OCI-LY1 (cell line): ENCODE results near the gene OR52K1.
"Not testable (repeated sequence)": the region's sequence is repeated elsewhere in the genome, so short reads cannot be mapped to it uniquely, and the experiment has no call there.

Experiments
- H2AFZ ChIP-seq: fragments of 200-600 bp; sonication (generic), shearing (Covaris generic); 2 replicates; pipeline ENCODE4 v1.6.0; 2014; ENCODE audit warnings: antibody characterized with exemption, mild to moderate bottlenecking, low read length
- H3F3A ChIP-seq: fragments of 200-600 bp; sonication (generic), shearing (Covaris generic); 2 replicates; pipeline ENCODE4 v1.6.0; 2014; ENCODE audit warnings: mild to moderate bottlenecking, antibody characterized with exemption, low read length, moderate library complexity; ENCODE audit not compliant: insufficient read depth
- H3K27ac ChIP-seq: fragments of 200-600 bp; sonication (generic); 2 replicates; pipeline ENCODE4 v1.5.1; 2014; ENCODE audit warnings: low read length, mixed run types, mild to moderate bottlenecking, low read depth; ENCODE audit not compliant: poor library complexity, severe bottlenecking
- H3K27me3 ChIP-seq: fragments of 200-600 bp; sonication (generic); 2 replicates; pipeline ENCODE4 v1.6.0; 2014; ENCODE audit warnings: antibody characterized with exemption, mild to moderate bottlenecking, low read length, moderate library complexity; ENCODE audit not compliant: insufficient read depth
- H3K36me3 ChIP-seq: fragments of 200-600 bp; sonication (generic); 2 replicates; pipeline ENCODE4 v1.6.1; 2014; ENCODE audit warnings: mild to moderate bottlenecking, antibody characterized with exemption, low read length, moderate library complexity, mixed read lengths; ENCODE audit not compliant: insufficient read depth
- H3K4me1 ChIP-seq: fragments of 200-600 bp; sonication (generic); 2 replicates; pipeline ENCODE4 v1.5.1; 2014; ENCODE audit warnings: mild to moderate bottlenecking, low read length, moderate library complexity; ENCODE audit not compliant: insufficient read depth, severe bottlenecking
- H3K4me2 ChIP-seq: fragments of 200-600 bp; sonication (generic), shearing (Covaris generic); 2 replicates; pipeline ENCODE4 v1.6.1; 2014; ENCODE audit warnings: low read length
- H3K4me3 ChIP-seq: fragments of 200-600 bp; sonication (generic); 2 replicates; pipeline ENCODE4 v1.5.1; 2014; ENCODE audit warnings: low read length, low read depth, mild to moderate bottlenecking, mixed read lengths; ENCODE audit not compliant: poor library complexity, severe bottlenecking
- H3K79me2 ChIP-seq: fragments of 200-600 bp; shearing (Covaris generic); 2 replicates; pipeline ENCODE4 v1.6.1; 2016; ENCODE audit warnings: mixed run types, low read length, mixed read lengths; ENCODE audit not compliant: insufficient read depth
- H3K9ac ChIP-seq: fragments of 200-600 bp; sonication (generic), shearing (Covaris generic); 2 replicates; pipeline ENCODE4 v1.6.1; 2014; ENCODE audit warnings: mild to moderate bottlenecking, low read length, mixed read lengths
- H3K9me2 ChIP-seq: fragments of 200-600 bp; sonication (generic), shearing (Covaris generic); 2 replicates; pipeline ENCODE4 v1.6.1; 2014; ENCODE audit warnings: low read depth, mild to moderate bottlenecking, low read length, mixed read lengths
- H3K9me3 ChIP-seq: fragments of 200-600 bp; shearing (Covaris generic); 2 replicates; pipeline ENCODE4 v1.6.1; 2014; ENCODE audit warnings: low read length, mixed read lengths
- H4K20me1 ChIP-seq: fragments of 200-600 bp; sonication (generic), shearing (Covaris generic); 2 replicates; pipeline ENCODE4 v1.6.0; 2016; ENCODE audit warnings: mild to moderate bottlenecking, low read length; ENCODE audit not compliant: insufficient read depth
- CTCF ChIP-seq: fragments of 200-600 bp; sonication (generic), shearing (Covaris generic); IDR thresholded peaks from 2 replicates; pipeline ENCODE4 v1.5.1; 2017; ENCODE audit warnings: mild to moderate bottlenecking, antibody characterized with exemption, low read length, moderate library complexity, mixed read lengths
- EZH2 ChIP-seq: fragments of 200-600 bp; sonication (generic), shearing (Covaris generic); IDR thresholded peaks from 2 replicates; pipeline ENCODE4 v1.8.0; 2017; ENCODE audit warnings: borderline replicate concordance, mixed run types, mild to moderate bottlenecking, antibody characterized with exemption, low read length, moderate library complexity, mixed read lengths

OR52K1 gene

GRCh38 chr11:4481240-4481582, 1.2 kb upstream of the OR52K1 start:
- Histone ChIP-seq H3K9me3 (no peaks in the 10 kb centered on the region), H3K27ac (no peak overlapping the region), H4K20me1 (no peaks in the 10 kb centered on the region), H3K79me2 (no peaks in the 10 kb centered on the region), H3K36me3 (no peaks in the 10 kb centered on the region), H3K9me2 (no peaks in the 10 kb centered on the region), H3K27me3 (no peaks in the 10 kb centered on the region), H2AFZ (no peak overlapping the region), H3K4me2 (no peak overlapping the region), H3K4me1 (no peaks in the 10 kb centered on the region), H3K9ac (no peak overlapping the region), H3F3A (no peaks in the 10 kb centered on the region), H3K4me3 (no peak overlapping the region)
- no peak for TF ChIP-seq CTCF
- no peak for TF ChIP-seq EZH2

GRCh38 chr11:4484310-4484709, 1.9 kb downstream of the OR52K1 start:
- Histone ChIP-seq H3K9me3 (no peaks in the 10 kb centered on the region), H3K9ac (no peak overlapping the region), H3K79me2 (no peaks in the 10 kb centered on the region), H2AFZ (no peak overlapping the region), H3K36me3 (no peaks in the 10 kb centered on the region), H3K27me3 (no peaks in the 10 kb centered on the region), H3K4me2 (no peak overlapping the region), H4K20me1 (no peaks in the 10 kb centered on the region), H3K9me2 (no peaks in the 10 kb centered on the region), H3K27ac (no peak overlapping the region), H3F3A (no peaks in the 10 kb centered on the region), H3K4me1 (no peaks in the 10 kb centered on the region), H3K4me3 (no peak overlapping the region)
- TF ChIP-seq EZH2 (no peak), CTCF (no peak)

- not testable (repeated sequence) for H3K9me2 ChIP-seq, H3K4me3 ChIP-seq, H3K4me1 ChIP-seq, H4K20me1 ChIP-seq, H3K27me3 ChIP-seq, H3K9ac ChIP-seq, H3K36me3 ChIP-seq, H3K4me2 ChIP-seq, H3F3A ChIP-seq, H2AFZ ChIP-seq, H3K79me2 ChIP-seq, H3K27ac ChIP-seq, H3K9me3 ChIP-seq
Observed at GRCh38 chr11:4491405-4491804, 9.0 kb downstream of the OR52K1 start.

- Histone ChIP-seq H3K79me2 (no peaks in the 10 kb centered on the region), H3K27ac (no peak overlapping the region), H3K9ac (no peak overlapping the region), H4K20me1 (no peaks in the 10 kb centered on the region), H3K4me1 (no peaks in the 10 kb centered on the region), H3K9me2 (no peaks in the 10 kb centered on the region), H3F3A (no peaks in the 10 kb centered on the region), H3K4me3 (no peak overlapping the region), H3K9me3 (no peaks in the 10 kb centered on the region), H2AFZ (no peak overlapping the region), H3K4me2 (no peak overlapping the region), H3K36me3 (no peaks in the 10 kb centered on the region), H3K27me3 (no peaks in the 10 kb centered on the region)
- no peak for TF ChIP-seq CTCF
Observed at GRCh38 chr11:4491878-4492606, 9.6 kb downstream of the OR52K1 start.
